ENCODE data around the gene TOR2A.

- TF ChIP-seq ZNF396 (CRISPR knock-in tag; IDR thresholded peaks at IDR 0.05; ENCODE audit: borderline replicate concordance): no peak
- TF ChIP-seq SP1 (CRISPR knock-in tag; conservative IDR thresholded peaks at IDR 0.05): no peak
- TF ChIP-seq, protein P1, sequence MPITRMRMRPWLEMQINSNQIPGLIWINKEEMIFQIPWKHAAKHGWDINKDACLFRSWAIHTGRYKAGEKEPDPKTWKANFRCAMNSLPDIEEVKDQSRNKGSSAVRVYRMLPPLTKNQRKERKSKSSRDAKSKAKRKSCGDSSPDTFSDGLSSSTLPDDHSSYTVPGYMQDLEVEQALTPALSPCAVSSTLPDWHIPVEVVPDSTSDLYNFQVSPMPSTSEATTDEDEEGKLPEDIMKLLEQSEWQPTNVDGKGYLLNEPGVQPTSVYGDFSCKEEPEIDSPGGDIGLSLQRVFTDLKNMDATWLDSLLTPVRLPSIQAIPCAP (CRISPR knock-in tag; IDR thresholded peaks at IDR 0.05): no peak
- TF ChIP-seq NFATC4 (CRISPR knock-in tag; IDR thresholded peaks at IDR 0.05): no peak
- TF ChIP-seq, protein P2, sequence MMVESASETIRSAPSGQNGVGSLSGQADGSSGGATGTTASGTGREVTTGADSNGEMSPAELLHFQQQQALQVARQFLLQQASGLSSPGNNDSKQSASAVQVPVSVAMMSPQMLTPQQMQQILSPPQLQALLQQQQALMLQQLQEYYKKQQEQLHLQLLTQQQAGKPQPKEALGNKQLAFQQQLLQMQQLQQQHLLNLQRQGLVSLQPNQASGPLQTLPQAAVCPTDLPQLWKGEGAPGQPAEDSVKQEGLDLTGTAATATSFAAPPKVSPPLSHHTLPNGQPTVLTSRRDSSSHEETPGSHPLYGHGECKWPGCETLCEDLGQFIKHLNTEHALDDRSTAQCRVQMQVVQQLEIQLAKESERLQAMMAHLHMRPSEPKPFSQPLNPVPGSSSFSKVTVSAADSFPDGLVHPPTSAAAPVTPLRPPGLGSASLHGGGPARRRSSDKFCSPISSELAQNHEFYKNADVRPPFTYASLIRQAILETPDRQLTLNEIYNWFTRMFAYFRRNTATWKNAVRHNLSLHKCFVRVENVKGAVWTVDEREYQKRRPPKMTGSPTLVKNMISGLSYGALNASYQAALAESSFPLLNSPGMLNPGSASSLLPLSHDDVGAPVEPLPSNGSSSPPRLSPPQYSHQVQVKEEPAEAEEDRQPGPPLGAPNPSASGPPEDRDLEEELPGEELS (CRISPR knock-in tag; IDR thresholded peaks at IDR 0.05): no peak
- TF ChIP-seq, protein P3, sequence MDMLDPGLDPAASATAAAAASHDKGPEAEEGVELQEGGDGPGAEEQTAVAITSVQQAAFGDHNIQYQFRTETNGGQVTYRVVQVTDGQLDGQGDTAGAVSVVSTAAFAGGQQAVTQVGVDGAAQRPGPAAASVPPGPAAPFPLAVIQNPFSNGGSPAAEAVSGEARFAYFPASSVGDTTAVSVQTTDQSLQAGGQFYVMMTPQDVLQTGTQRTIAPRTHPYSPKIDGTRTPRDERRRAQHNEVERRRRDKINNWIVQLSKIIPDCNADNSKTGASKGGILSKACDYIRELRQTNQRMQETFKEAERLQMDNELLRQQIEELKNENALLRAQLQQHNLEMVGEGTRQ (CRISPR knock-in tag; IDR thresholded peaks at IDR 0.05): no peak
- no peak for TF ChIP-seq CTCF (IDR thresholded peaks at IDR 0.05)
- TF ChIP-seq ZNF416 (CRISPR knock-in tag; IDR thresholded peaks at IDR 0.05): no peak
These were observed 37.5 kb upstream of the TOR2A start for GRCh38 chr9:127772603-127773002.
